ENCODE measurements around the gene RABGGTB.

GRCh38 chr1:75811211-75811981 is 25.3 kb downstream of the RABGGTB start:
- TF ChIP-seq, protein P1, sequence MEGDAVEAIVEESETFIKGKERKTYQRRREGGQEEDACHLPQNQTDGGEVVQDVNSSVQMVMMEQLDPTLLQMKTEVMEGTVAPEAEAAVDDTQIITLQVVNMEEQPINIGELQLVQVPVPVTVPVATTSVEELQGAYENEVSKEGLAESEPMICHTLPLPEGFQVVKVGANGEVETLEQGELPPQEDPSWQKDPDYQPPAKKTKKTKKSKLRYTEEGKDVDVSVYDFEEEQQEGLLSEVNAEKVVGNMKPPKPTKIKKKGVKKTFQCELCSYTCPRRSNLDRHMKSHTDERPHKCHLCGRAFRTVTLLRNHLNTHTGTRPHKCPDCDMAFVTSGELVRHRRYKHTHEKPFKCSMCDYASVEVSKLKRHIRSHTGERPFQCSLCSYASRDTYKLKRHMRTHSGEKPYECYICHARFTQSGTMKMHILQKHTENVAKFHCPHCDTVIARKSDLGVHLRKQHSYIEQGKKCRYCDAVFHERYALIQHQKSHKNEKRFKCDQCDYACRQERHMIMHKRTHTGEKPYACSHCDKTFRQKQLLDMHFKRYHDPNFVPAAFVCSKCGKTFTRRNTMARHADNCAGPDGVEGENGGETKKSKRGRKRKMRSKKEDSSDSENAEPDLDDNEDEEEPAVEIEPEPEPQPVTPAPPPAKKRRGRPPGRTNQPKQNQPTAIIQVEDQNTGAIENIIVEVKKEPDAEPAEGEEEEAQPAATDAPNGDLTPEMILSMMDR (IDR thresholded peaks at IDR 0.05; ENCODE audit: low read depth, low read length, poor library complexity, severe bottlenecking) = no peak
- TF ChIP-seq EZH2phosphoT487 (IDR thresholded peaks at IDR 0.05; ENCODE audit: borderline replicate concordance, low read length) = no peak
